ENCODE measurements around the gene BBS12.

BBS12 gene

GRCh38 chr4:122765692-122766352 lies 33.3 kb downstream of the BBS12 start:
- H3K4me1 Mint-ChIP-seq (ENCODE audit: low read depth) = peaks cover 30% of the 10 kb centered on the region
- H3K27ac Mint-ChIP-seq = no peak overlapping the region
- no peaks in the 10 kb centered on the region for H3K36me3 Mint-ChIP-seq (ENCODE audit: low read depth)
- H3K27me3 Mint-ChIP-seq = peaks cover 4% of the 10 kb centered on the region
- no peak overlapping the region for H3K4me3 Mint-ChIP-seq
- no peaks in the 10 kb centered on the region for H3K9me3 Mint-ChIP-seq

DNA sequence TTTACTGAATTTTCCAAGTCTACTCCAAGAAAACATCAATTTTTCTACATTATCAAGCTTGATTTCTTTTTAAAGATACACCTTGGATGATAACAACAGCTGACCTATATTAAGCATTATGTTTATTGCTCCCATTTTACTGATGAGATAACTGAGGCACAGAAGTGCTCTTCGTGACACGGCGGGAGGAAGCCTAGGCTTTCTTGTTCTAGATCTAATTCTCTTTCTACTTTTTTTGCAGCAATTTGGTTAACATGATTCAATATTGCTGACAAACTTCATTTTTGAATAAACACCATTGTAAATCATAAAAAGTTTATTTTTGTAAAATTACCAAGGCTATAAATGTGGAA lies 33.8 kb downstream of the BBS12 start:
- Mint-ChIP-seq H3K36me3 (ENCODE audit: low read depth) (no peaks in the 10 kb centered on the region), H3K27me3 (peaks cover 4% of the 10 kb centered on the region), H3K9me3 (no peaks in the 10 kb centered on the region), H3K27ac (no peak overlapping the region), H3K4me1 (ENCODE audit: low read depth) (peaks cover 30% of the 10 kb centered on the region), H3K4me3 (no peak overlapping the region)

GRCh38 chr4:122766950-122767349 lies 34.4 kb downstream of the BBS12 start:
- Mint-ChIP-seq H3K9me3 (no peaks in the 10 kb centered on the region), H3K4me3 (no peak overlapping the region), H3K4me1 (ENCODE audit: low read depth) (peaks cover 29% of the 10 kb centered on the region), H3K36me3 (ENCODE audit: low read depth) (no peaks in the 10 kb centered on the region), H3K27ac (no peak overlapping the region), H3K27me3 (peaks cover 4% of the 10 kb centered on the region)

- Mint-ChIP-seq H3K4me1 (ENCODE audit: low read depth) (no peaks in the 10 kb centered on the region), H3K4me3 (no peak overlapping the region), H3K27ac (no peak overlapping the region), H3K9me3 (no peaks in the 10 kb centered on the region), H3K27me3 (peaks cover 4% of the 10 kb centered on the region), H3K36me3 (ENCODE audit: low read depth) (no peaks in the 10 kb centered on the region)
These were observed 39.2 kb downstream of the BBS12 start for GRCh38 chr4:122771724-122772123.

DNA sequence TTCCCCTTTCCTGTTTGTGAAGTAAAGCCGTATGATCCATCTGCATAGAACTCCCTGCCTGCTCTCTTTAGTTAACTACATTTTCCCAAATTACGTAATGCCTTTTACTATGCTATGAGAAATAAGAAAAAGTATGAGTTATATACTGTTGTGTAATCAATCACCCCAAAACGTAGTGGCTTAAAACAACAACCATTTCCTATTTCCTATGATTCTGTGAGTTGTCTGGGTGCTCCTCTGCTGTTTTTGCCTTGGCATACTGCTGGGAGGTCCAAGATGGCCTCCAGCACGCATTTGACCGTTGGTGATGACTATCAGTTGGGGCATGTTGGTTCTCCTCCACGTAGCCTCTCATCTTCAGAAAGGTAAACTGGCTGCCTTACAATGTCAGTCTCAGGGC lies 39.8 kb downstream of the BBS12 start:
- H3K9me3 Mint-ChIP-seq = no peaks in the 10 kb centered on the region
- H3K4me3 Mint-ChIP-seq = no peak overlapping the region
- H3K27ac Mint-ChIP-seq = no peak overlapping the region
- H3K4me1 Mint-ChIP-seq (ENCODE audit: low read depth) = no peaks in the 10 kb centered on the region
- H3K36me3 Mint-ChIP-seq (ENCODE audit: low read depth) = no peaks in the 10 kb centered on the region
- H3K27me3 Mint-ChIP-seq = peaks cover 4% of the 10 kb centered on the region

GRCh38 chr4:122772986-122773385 lies 40.5 kb downstream of the BBS12 start:
- H3K4me3 Mint-ChIP-seq = no peak overlapping the region
- no peak overlapping the region for H3K27ac Mint-ChIP-seq
- H3K27me3 Mint-ChIP-seq = peaks cover 4% of the 10 kb centered on the region
- H3K9me3 Mint-ChIP-seq = no peaks in the 10 kb centered on the region
- no peaks in the 10 kb centered on the region for H3K36me3 Mint-ChIP-seq (ENCODE audit: low read depth)
- H3K4me1 Mint-ChIP-seq (ENCODE audit: low read depth) = no peaks in the 10 kb centered on the region

DNA sequence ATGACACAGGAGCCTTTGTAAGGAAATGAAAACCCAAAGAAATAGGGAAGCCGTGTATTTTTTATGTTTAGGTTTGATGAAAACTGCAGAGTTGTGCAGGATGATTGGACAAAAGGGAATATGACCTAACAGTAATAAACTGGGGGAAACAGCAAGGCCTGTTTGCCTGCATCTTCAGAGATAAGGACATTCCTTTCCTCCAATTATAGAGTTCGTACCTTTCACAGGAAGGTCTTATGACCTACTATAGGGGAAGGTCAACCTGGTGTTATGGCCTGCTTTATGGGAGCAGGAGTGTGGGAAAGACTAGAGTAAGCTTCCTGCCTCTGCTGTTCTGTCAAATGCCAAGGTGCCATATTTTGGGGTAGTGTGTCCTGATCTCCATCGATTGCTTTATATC lies 42.5 kb downstream of the BBS12 start:
- no peaks in the 10 kb centered on the region for H3K9me3 Mint-ChIP-seq
- H3K27me3 Mint-ChIP-seq = no peaks in the 10 kb centered on the region
- no peak overlapping the region for H3K27ac Mint-ChIP-seq
- no peaks in the 10 kb centered on the region for H3K36me3 Mint-ChIP-seq (ENCODE audit: low read depth)
- no peak overlapping the region for H3K4me3 Mint-ChIP-seq
- H3K4me1 Mint-ChIP-seq (ENCODE audit: low read depth) = no peaks in the 10 kb centered on the region

- H3K4me3 Mint-ChIP-seq = no peak overlapping the region
- peaks cover 4% of the 10 kb centered on the region for H3K27me3 Mint-ChIP-seq
- no peaks in the 10 kb centered on the region for H3K4me1 Mint-ChIP-seq (ENCODE audit: low read depth)
- no peak overlapping the region for H3K27ac Mint-ChIP-seq
- H3K36me3 Mint-ChIP-seq (ENCODE audit: low read depth) = no peaks in the 10 kb centered on the region
- H3K9me3 Mint-ChIP-seq = no peaks in the 10 kb centered on the region
These were observed 43.7 kb downstream of the BBS12 start for GRCh38 chr4:122775987-122776836.

DNA sequence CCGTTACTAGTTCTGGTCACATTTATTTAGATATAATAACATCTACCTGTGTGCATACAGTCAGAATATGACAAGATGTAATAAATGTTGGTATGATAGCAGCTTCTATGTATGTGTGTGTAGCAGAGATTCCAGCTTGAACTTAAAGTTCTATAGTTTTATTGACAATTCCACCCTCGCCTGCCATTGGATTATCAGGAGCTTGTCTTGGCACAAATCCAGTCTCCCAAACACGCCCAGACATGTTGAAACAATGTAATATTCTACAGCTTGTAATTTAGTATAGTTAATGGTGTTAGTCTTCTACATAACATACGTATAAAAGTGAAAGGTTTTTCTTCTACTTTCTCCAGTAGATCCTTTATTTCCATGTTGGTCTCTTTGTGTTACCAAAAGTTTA lies 44.4 kb downstream of the BBS12 start:
- Mint-ChIP-seq H3K4me1 (ENCODE audit: low read depth) (no peaks in the 10 kb centered on the region), H3K36me3 (ENCODE audit: low read depth) (no peaks in the 10 kb centered on the region), H3K9me3 (no peaks in the 10 kb centered on the region), H3K4me3 (no peak overlapping the region), H3K27ac (no peak overlapping the region), H3K27me3 (peaks cover 11% of the 10 kb centered on the region)

DNA sequence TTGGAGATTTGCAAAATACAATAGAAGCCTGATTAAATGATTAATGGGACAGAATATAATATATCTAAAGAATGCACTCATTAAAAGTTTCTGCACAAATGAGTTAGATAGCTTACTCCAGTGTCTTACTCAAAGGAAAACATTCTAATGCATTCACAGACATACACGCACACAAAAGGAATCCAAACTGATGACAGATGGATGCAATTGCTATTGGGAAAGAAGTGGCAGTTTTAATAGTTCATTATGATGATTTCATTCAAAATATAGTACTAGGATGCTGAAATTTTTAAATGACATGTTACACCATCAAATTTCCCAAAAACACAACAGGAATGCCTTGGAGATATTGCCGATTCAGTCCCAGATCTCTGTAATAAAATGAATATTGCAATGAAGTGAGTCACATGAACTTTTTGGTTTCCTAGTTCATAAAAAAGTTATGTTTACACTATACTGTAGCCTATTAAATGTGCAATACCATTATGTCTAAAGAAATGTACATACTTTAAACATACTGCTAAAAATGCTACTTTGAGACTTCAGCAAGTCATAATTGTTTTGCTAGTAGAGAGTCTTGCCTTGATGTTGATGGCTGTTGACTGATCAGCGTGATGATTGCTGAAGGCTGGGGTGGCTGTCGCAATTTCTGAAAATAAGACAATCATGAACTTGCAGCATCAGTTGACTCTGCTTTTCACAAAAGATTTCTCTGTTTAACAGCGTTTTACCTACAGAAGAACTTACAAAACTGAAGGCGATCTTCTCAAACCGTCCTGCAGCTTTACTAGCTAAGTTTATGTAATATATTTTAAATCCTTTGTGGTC lies 45.6 kb downstream of the BBS12 start:
- no peak overlapping the region for H3K4me3 Mint-ChIP-seq
- H3K9me3 Mint-ChIP-seq = no peaks in the 10 kb centered on the region
- no peak overlapping the region for H3K27ac Mint-ChIP-seq
- H3K27me3 Mint-ChIP-seq = peaks cover 12% of the 10 kb centered on the region
- no peaks in the 10 kb centered on the region for H3K36me3 Mint-ChIP-seq (ENCODE audit: low read depth)
- no peaks in the 10 kb centered on the region for H3K4me1 Mint-ChIP-seq (ENCODE audit: low read depth)

GRCh38 chr4:122781486-122781885 lies 49.0 kb downstream of the BBS12 start:
- H3K36me3 Mint-ChIP-seq (ENCODE audit: low read depth) = no peaks in the 10 kb centered on the region
- peaks cover 16% of the 10 kb centered on the region for H3K4me1 Mint-ChIP-seq (ENCODE audit: low read depth)
- H3K4me3 Mint-ChIP-seq = no peak overlapping the region
- H3K27ac Mint-ChIP-seq = no peak overlapping the region
- no peaks in the 10 kb centered on the region for H3K9me3 Mint-ChIP-seq
- peaks cover 21% of the 10 kb centered on the region for H3K27me3 Mint-ChIP-seq

DNA sequence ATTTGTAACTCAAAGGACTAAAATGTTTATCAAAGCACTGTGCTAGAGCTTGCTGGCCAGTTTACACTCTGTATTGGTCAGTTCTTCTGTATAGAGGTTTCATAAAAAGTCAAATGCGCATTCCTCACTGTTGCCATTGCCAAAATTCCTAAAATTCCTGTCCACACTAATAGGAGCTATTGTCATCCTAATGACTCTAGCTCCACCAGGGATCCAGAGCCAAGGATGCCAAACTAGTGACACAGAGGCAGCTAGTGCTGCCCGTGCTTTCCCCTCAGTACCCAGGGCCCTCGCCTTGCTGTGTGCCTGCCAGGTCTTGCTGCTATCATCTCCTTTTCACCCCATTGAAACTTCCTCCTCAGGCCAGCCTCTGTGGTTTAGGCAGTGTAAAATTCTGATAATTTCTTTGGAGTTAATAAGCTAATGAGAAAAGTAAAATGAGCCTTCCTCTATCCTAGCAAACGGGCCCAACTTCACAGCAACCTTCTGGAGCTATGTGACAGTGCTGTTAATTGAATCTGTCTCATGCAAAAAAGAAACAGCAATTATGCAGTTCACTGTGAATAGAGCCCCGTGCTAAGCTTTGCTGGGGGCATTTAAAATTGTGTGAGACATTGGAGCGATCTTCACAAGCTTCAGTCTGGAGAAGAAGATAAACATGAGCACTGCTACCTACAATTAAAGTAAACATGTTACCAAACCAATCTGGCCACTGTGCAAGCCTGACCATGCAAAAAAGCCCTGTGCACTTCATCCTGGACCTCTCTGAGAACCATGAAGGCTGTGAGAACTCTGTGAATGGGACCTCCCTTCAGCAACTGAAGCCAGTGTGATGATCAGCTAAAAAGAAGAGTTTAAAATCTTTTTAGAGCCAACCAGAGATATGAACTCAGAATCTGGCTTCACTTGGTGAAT lies 51.1 kb downstream of the BBS12 start:
- peaks cover 16% of the 10 kb centered on the region for H3K4me1 Mint-ChIP-seq (ENCODE audit: low read depth)
- no peak overlapping the region for H3K4me3 Mint-ChIP-seq
- H3K27me3 Mint-ChIP-seq = peaks cover 21% of the 10 kb centered on the region
- no peak overlapping the region for H3K27ac Mint-ChIP-seq
- H3K9me3 Mint-ChIP-seq = no peaks in the 10 kb centered on the region
- no peaks in the 10 kb centered on the region for H3K36me3 Mint-ChIP-seq (ENCODE audit: low read depth)

- Mint-ChIP-seq H3K27me3 (peaks cover 21% of the 10 kb centered on the region), H3K9me3 (no peaks in the 10 kb centered on the region), H3K4me3 (no peak overlapping the region), H3K36me3 (ENCODE audit: low read depth) (no peaks in the 10 kb centered on the region), H3K27ac (no peak overlapping the region), H3K4me1 (ENCODE audit: low read depth) (peaks cover 16% of the 10 kb centered on the region)
These were observed 51.8 kb downstream of the BBS12 start for GRCh38 chr4:122784261-122784660.

DNA sequence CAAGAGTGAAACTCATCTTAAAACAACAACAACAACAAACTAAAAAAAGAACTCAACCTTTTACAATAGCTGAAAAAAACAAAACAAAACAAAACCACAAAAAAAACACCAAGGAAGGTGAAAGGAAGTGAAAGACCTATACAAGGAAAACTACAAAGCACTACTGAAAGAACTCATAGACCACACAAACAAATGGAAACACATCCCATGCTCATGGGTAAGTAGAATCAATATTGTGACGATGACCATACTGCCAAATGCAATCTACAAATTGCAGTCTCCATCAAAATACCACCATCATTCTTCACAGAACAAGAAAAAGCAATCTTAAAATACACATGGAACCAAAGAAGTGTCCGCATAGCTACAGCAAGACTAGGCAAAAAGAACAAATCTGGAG lies 52.6 kb downstream of the BBS12 start:
- H3K27ac Mint-ChIP-seq = no peak overlapping the region
- H3K4me1 Mint-ChIP-seq (ENCODE audit: low read depth) = peaks cover 16% of the 10 kb centered on the region
- H3K36me3 Mint-ChIP-seq (ENCODE audit: low read depth) = no peaks in the 10 kb centered on the region
- H3K9me3 Mint-ChIP-seq = no peaks in the 10 kb centered on the region
- peaks cover 21% of the 10 kb centered on the region for H3K27me3 Mint-ChIP-seq
- H3K4me3 Mint-ChIP-seq = no peak overlapping the region

Measured in stimulated activated naive CD8-positive, alpha-beta T cell treated with anti-CD3 and anti-CD28 coated beads, Interleukin-15, Interleukin-2, amounts not matched to agents 100 ng/mL and 50 ng/mL, for 24 hours (primary cell).